Measurements from ENCODE around the gene UGCG. TPM values are rescaled to one million over a fixed set of nuclear protein-coding genes. Genes with fewer than 3 reads are reported as not detected.

The UGCG gene
- total and polyA plus RNA-seq, 4 experiments from 2014 or later, result 13.0 to 29.7 (median 20.5) TPM

- H3K27ac ChIP-seq (ENCODE audit: low read depth, low read length), result no peak overlapping the region
- Mint-ChIP-seq H3K4me1 (peaks cover 21 to 40% (median 29%) of the 10 kb centered on the region in 4 donors), H3K9me3 (no peaks in the 10 kb centered on the region), H3K27ac (no peak overlapping the region), H3K27me3 (no peaks in the 10 kb centered on the region), H3K36me3 (no peaks in the 10 kb centered on the region), H3K4me3 (peak overlapping the region in 2 of 8 donors; percentile 26 to 29)
- H3K36me3 ChIP-seq (ENCODE audit: insufficient read depth, low read length), result no peaks in the 10 kb centered on the region
- DNase-seq, result no peak
- no peak overlapping the region for H3K4me3 ChIP-seq (ENCODE audit: low read length in 2 of 2)
- ChIA-PET POLR2A (ENCODE audit: partially characterized antibody) (no interaction called here), CTCF (ENCODE audit: partially characterized antibody) (no interaction called here)
- H3K27me3 ChIP-seq (ENCODE audit: insufficient read depth, low read length), result no peaks in the 10 kb centered on the region
- intact Hi-C loops (cut with micrococcal nuclease), result no loop called here
- H3K9me3 ChIP-seq (ENCODE audit: control insufficient read depth in 1 of 2, low read length in 2 of 2), result no peaks in the 10 kb centered on the region
- peaks cover 28% of the 10 kb centered on the region for H3K4me1 ChIP-seq (ENCODE audit: insufficient read depth, low read length)
Measured at GRCh38 chr9:111983484-111983908, 86.9 kb downstream of the UGCG start.

DNA sequence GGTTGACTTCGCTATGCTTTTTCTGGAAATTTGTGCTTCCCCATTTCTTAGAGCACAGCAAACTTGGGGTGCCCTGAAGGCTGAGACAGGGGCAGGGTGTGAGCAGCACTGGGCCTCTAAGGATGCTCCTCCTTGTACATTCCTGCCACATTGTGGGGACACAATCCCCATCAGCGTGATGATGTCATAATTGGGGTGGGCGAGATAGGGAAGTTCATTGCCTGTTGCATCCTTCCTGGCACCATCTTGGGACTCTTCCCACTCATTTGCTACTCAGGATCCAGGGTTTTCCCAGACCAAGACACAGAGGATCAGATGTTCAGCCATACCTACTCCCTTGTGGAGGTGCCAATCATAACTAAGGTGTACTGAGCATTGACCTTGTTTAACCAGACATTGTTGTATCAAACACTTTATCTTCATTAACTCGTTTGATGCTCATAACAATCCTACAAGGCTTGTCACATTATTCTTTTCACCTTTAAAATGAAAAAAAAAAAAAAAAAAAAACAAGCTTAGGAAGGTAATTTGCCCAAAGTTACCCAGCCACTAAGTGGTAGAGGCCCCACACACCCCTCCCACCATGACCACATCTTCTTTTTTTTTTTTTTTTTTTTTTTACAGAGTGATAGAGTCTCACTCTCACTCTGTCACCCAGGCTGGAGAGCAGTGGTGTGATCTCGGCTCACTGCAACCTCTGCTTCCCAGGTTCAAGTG, 87.6 kb downstream of the UGCG start:
- H3K9me3 Mint-ChIP-seq, result no peaks in the 10 kb centered on the region
- no peaks in the 10 kb centered on the region for H3K27me3 ChIP-seq (ENCODE audit: insufficient read depth, low read length)
- no peak overlapping the region for H3K27ac ChIP-seq (ENCODE audit: low read depth, low read length)
- H3K9me3 ChIP-seq (ENCODE audit: control insufficient read depth in 1 of 2, low read length in 2 of 2), result no peaks in the 10 kb centered on the region
- DNase-seq, result no peak
- intact Hi-C loops (cut with micrococcal nuclease), result no loop called here
- no peak overlapping the region for H3K4me3 Mint-ChIP-seq
- H3K27me3 Mint-ChIP-seq, result no peaks in the 10 kb centered on the region
- H3K4me3 ChIP-seq (ENCODE audit: low read length in 2 of 2), result no peak overlapping the region
- ChIA-PET POLR2A (ENCODE audit: partially characterized antibody) (no interaction called here), CTCF (ENCODE audit: partially characterized antibody) (no interaction called here)
- H3K36me3 ChIP-seq (ENCODE audit: insufficient read depth, low read length), result no peaks in the 10 kb centered on the region
- H3K27ac Mint-ChIP-seq, result no peak overlapping the region
- H3K36me3 Mint-ChIP-seq, result no peaks in the 10 kb centered on the region
- peaks cover 21 to 40% (median 29%) of the 10 kb centered on the region in 4 donors for H3K4me1 Mint-ChIP-seq
- H3K4me1 ChIP-seq (ENCODE audit: insufficient read depth, low read length), result peaks cover 28% of the 10 kb centered on the region

Small RNA genes within 50 kb of the gene (microRNA-seq; reads per million reads assigned to microRNA genes)
- gene MIR4668 (ENCODE audit: borderline microRNAs expressed, borderline number of aligned reads, borderline replicate concordance), result not detected

Other genes starting within 250 kb of the UGCG start
- 10 to 100 TPM in 1 of 2 experiments, 1 to 10 TPM in 1; 9.8 to 12.4 TPM for gene GNG10, start 235.2 kb upstream of the UGCG start, total RNA-seq
- gene GNG10, start 235.2 kb upstream of the UGCG start, polyA plus RNA-seq, result 10 to 100 TPM; 28.0 to 37.5 TPM
- not detected for gene SHOC1, start 101.9 kb upstream of the UGCG start, total RNA-seq
- gene SHOC1, start 101.9 kb upstream of the UGCG start, polyA plus RNA-seq, result under 1 TPM in 1 of 2 donors, not detected in 1; 0.13 TPM